Measurements from ENCODE around the gene CALD1.

- no peak for TF ChIP-seq CTCF (optimal IDR thresholded peaks at IDR 0.05 in 1 of 3, IDR thresholded peaks at IDR 0.05 in 1 of 3, conservative IDR thresholded peaks at IDR 0.05 in 1 of 3; ENCODE audit: extremely low read depth in 1 of 3, insufficient read depth in 2 of 3, low read length in 3 of 3)
- TF ChIP-seq EZH2 (IDR thresholded peaks at IDR 0.05; ENCODE audit: low read length), result no peak
Observed at GRCh38 chr7:134907639-134908038, 128.2 kb downstream of the CALD1 start.

All from keratinocyte (primary cell).